B cell (primary cell): ENCODE results near the gene TMEM17. TPM values are rescaled to one million over a fixed set of nuclear protein-coding genes. Genes with fewer than 3 reads are reported as not detected.

Experiments
- ATAC-seq: fragments of 200-7000 bp; cut with Tn5 transposase; one replicate; pipeline ENCODE4 v1.10.0; 2021; ENCODE audit warnings: low read depth, mild to moderate bottlenecking, moderate number of reproducible peaks, moderate library complexity
- CTCF ChIA-PET: fragments of 350-600 bp; sonication (Branson Sonifier 250); formaldehyde crosslinking; loops from one replicate; lab custom pipeline; 2021; ENCODE audit warnings: antibody characterized with exemption, inconsistent platforms; lab: Charles Lee
- POLR2A ChIA-PET: fragments of 350-600 bp; sonication (Branson Sonifier 250); formaldehyde crosslinking; loops from one replicate; lab custom pipeline; 2021; ENCODE audit warnings: antibody characterized with exemption; lab: Charles Lee
- DNase-seq: peaks from one replicate; pipeline ENCODE4 v3.0.0; 2013
- H2AFZ ChIP-seq: 2 replicates; pipeline ENCODE4 v1.6.1; 2012; ENCODE audit warnings: mild to moderate bottlenecking, low read depth, low read length; ENCODE audit not compliant: insufficient read depth, poor library complexity, severe bottlenecking
- H3K27ac ChIP-seq, 2 donors: 1 replicate in 1 of 2; 2 replicates in 1 of 2; pipeline ENCODE4 v1.5.1; 2012 to 2013; ENCODE audit warnings: low read length in 2 of 2, mild to moderate bottlenecking in 2 of 2, moderate library complexity in 1 of 2
- H3K27me3 ChIP-seq, 4 experiments: fragments of 200-600 bp in 1 of 4; sonication (generic) in 1 of 4; replicated peaks in 1 of 4; 1 replicate in 2 of 4; 2 replicates in 2 of 4; pipeline versions ENCODE4 v1.6.1 to v1.7.0; 2013 to 2016; ENCODE audit warnings: low read length in 3 of 4, mild to moderate bottlenecking in 2 of 4, mixed read lengths in 1 of 4, moderate library complexity in 1 of 4; ENCODE audit not compliant: insufficient read depth in 4 of 4, control insufficient read depth in 3 of 4; ENCODE audit errors: control extremely low read depth in 1 of 4
- H3K36me3 ChIP-seq, 2 experiments: replicated peaks in 1 of 2; 1 replicate in 1 of 2; 2 replicates in 1 of 2; pipeline versions ENCODE4 v1.6.1 to v1.7.1; 2013; ENCODE audit warnings: low read length in 1 of 2; ENCODE audit not compliant: insufficient read depth in 2 of 2, control insufficient read depth in 1 of 2; ENCODE audit errors: control extremely low read depth in 1 of 2, extremely low read depth in 1 of 2
- H3K4me1 ChIP-seq, 2 donors: fragments of 200-600 bp in 1 of 2; sonication (generic) in 1 of 2; 1 replicate in 1 of 2; 2 replicates in 1 of 2; pipeline versions ENCODE4 v1.5.1 to v1.6.1; 2013 to 2017; ENCODE audit warnings: low read length in 2 of 2; ENCODE audit not compliant: control insufficient read depth in 2 of 2, insufficient read depth in 2 of 2
- H3K4me2 ChIP-seq: replicated peaks from 2 replicates; pipeline ENCODE3; 2012; ENCODE audit warnings: mild to moderate bottlenecking, low read depth, low read length; ENCODE audit not compliant: poor library complexity, severe bottlenecking
- H3K4me3 ChIP-seq, 5 experiments: fragments of 200-600 bp in 1 of 5; sonication (generic) in 1 of 5; 1 replicate in 3 of 5; 2 replicates in 2 of 5; pipeline versions ENCODE4 v1.5.1 to v1.7.0; 2011 to 2016; ENCODE audit warnings: low read length in 4 of 5, mild to moderate bottlenecking in 4 of 5, low read depth in 2 of 5, control low read depth in 1 of 5, moderate library complexity in 1 of 5; ENCODE audit not compliant: insufficient read depth in 1 of 5; ENCODE audit errors: control extremely low read depth in 1 of 5, extremely low read depth in 1 of 5
- H3K79me2 ChIP-seq: fragments of 200-600 bp; sonication (generic); one replicate; pipeline ENCODE4 v1.6.0; 2016; ENCODE audit warnings: low read length; ENCODE audit not compliant: control insufficient read depth, insufficient read depth
- H3K9ac ChIP-seq: fragments of 200-600 bp; sonication (generic); 2 replicates; pipeline ENCODE4 v1.6.1; 2017; ENCODE audit warnings: mild to moderate bottlenecking, low read length, moderate library complexity
- H3K9me3 ChIP-seq, 3 donors: one replicate each; pipeline versions ENCODE4 v1.6.1 to v1.7.1; 2013; ENCODE audit warnings: low read length in 2 of 3; ENCODE audit not compliant: control insufficient read depth in 2 of 3, insufficient read depth in 1 of 3; ENCODE audit errors: control extremely low read depth in 1 of 3
- H4K20me1 ChIP-seq: 2 replicates; pipeline ENCODE4 v1.6.0; 2012; ENCODE audit warnings: mild to moderate bottlenecking, low read length; ENCODE audit not compliant: insufficient read depth, control insufficient read depth, poor library complexity, severe bottlenecking
- H3K27ac Mint-ChIP-seq: one replicate; pipeline ENCODE4 v1.8.0; 2021; ENCODE audit warnings: mixed read lengths
- H3K27me3 Mint-ChIP-seq: one replicate; pipeline ENCODE4 v1.8.0; 2021; ENCODE audit warnings: mixed read lengths
- H3K4me1 Mint-ChIP-seq: one replicate; pipeline ENCODE4 v1.8.0; 2021; ENCODE audit warnings: mixed read lengths
- H3K4me3 Mint-ChIP-seq: one replicate; pipeline ENCODE4 v1.8.0; 2021; ENCODE audit warnings: mixed read lengths
- H3K9me3 Mint-ChIP-seq: one replicate; pipeline ENCODE4 v1.8.0; 2022; ENCODE audit warnings: mixed read lengths; ENCODE audit not compliant: insufficient read depth
- EZH2 ChIP-seq: IDR thresholded peaks from 2 replicates; pipeline ENCODE4 v1.6.1; 2012; ENCODE audit warnings: borderline replicate concordance, low read depth, mild to moderate bottlenecking, moderate library complexity, low read length; ENCODE audit not compliant: insufficient read depth, poor library complexity, severe bottlenecking
- WGBS: methylation state at CpG from one replicate; pipeline ENCODE4 v1.1.5; 2013; ENCODE audit warnings: missing lambda C conversion rate; ENCODE audit not compliant: insufficient coverage; 5-methylcytosine and 5-hydroxymethylcytosine counted together
- intact Hi-C: fragments of 100-400 bp; cut with micrococcal nuclease; formaldehyde crosslinking; loops from one replicate; pipeline ENCODE4 v1.10.0; 2022
- polyA plus RNA-seq: library from polyadenylated mRNA; depleted of rRNA; stranded (reverse); fragments of >200 nt; gene quantifications from 2 replicates; pipeline ENCODE4 v1.2.3, GENCODE V29; 2012
- total RNA-seq, 2 donors: library from RNA; stranded (reverse); fragments of 120-200 nt in 1 of 2; gene quantifications; 1 replicate in 1 of 2; 2 replicates in 1 of 2; pipeline versions ENCODE4 v1.2.3 to v1.2.4, GENCODE V29; 2013 to 2022
- TF ChIP-seq, protein P1 (sequence below): fragments of 200-600 bp; IDR thresholded peaks from one replicate; pipeline ENCODE4 v1.8.0; 2022; ENCODE audit warnings: antibody characterized with exemption, mild to moderate bottlenecking

TMEM17 gene
- total and polyA plus RNA-seq, 2 donors (not counting 1 experiment from before 2014, with no cell fraction given) = not detected

DNA sequence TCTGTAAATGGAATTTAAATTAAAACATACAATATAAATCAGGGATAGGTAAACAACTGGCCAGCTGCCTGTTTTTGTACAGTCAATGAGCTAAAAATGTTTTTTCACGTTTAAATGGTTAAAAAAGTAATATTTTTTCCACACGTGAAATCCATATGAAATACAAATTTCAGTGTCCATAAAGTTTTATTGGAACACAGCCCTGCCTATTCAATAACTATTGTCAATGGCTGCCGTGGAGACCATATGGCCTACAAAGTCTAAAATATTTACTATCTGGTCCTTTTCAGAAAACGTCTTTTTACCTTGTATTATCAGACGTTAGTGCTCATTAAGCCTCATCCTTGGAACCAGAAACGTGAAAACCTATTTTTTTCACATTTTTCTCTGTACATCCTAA, 1.3 kb downstream of the TMEM17 start:
- CTCF ChIA-PET = no interaction called here
- Histone ChIP-seq H3K27ac (no peak overlapping the region), H3K4me3 (no peak overlapping the region), H4K20me1 (no peaks in the 10 kb centered on the region), H3K4me2 (no peak overlapping the region), H3K79me2 (no peaks in the 10 kb centered on the region), H2AFZ (no peak overlapping the region), H3K36me3 (no peaks in the 10 kb centered on the region), H3K4me1 (peaks cover 4 to 7% of the 10 kb centered on the region in 2 donors), H3K9ac (no peak overlapping the region), H3K27me3 (peaks cover 0 to 5% (median 3%) of the 10 kb centered on the region in 4 experiments), H3K9me3 (no peaks in the 10 kb centered on the region)
- POLR2A ChIA-PET = no interaction called here
- H3K4me1 Mint-ChIP-seq = peaks cover 7% of the 10 kb centered on the region
- no peak overlapping the region for H3K4me3 Mint-ChIP-seq
- no peak overlapping the region for H3K27ac Mint-ChIP-seq
- ATAC-seq = no peak
- H3K27me3 Mint-ChIP-seq = peaks cover 23% of the 10 kb centered on the region
- intact Hi-C loops = no loop called here
- TF ChIP-seq, protein P1, sequence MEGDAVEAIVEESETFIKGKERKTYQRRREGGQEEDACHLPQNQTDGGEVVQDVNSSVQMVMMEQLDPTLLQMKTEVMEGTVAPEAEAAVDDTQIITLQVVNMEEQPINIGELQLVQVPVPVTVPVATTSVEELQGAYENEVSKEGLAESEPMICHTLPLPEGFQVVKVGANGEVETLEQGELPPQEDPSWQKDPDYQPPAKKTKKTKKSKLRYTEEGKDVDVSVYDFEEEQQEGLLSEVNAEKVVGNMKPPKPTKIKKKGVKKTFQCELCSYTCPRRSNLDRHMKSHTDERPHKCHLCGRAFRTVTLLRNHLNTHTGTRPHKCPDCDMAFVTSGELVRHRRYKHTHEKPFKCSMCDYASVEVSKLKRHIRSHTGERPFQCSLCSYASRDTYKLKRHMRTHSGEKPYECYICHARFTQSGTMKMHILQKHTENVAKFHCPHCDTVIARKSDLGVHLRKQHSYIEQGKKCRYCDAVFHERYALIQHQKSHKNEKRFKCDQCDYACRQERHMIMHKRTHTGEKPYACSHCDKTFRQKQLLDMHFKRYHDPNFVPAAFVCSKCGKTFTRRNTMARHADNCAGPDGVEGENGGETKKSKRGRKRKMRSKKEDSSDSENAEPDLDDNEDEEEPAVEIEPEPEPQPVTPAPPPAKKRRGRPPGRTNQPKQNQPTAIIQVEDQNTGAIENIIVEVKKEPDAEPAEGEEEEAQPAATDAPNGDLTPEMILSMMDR = no peak
- no peak for TF ChIP-seq EZH2
- no peak for DNase-seq
- 96% methylated on average over 4 of the region's 6 CpGs for WGBS
- no peaks in the 10 kb centered on the region for H3K9me3 Mint-ChIP-seq

DNA sequence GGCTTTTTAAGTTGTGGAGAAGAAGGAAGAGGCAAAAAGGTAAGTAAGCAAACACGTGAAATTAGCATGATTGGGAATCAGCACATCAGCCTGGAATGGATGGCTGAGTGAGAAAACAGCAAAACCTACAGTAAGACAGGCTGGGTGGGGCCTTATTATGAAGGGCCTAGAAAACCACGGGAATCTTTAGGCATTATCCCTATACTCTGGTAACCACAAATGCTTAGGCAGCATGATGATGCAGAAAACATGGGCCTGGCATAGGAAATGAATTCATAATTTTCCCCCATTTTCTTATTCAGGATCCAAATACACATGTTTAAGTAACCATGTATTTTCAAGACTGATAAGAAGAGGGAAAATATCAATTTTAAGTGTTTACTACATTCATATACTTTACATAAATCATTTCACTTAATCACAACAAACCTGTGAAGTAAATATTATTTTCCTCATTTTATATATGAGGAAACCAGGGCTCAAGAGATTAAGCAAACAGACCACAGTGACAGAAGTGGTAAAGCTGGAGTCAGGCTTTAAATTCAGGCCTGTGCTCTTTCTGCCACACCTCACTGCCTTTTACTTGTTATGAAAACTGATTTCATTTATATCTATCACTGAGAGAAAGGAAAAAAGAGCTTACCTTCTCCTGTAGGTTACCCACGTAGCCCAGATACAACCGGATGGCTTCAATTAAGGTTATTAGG, 4.0 kb downstream of the TMEM17 start:
- no peaks in the 10 kb centered on the region for H3K9me3 ChIP-seq
- Mint-ChIP-seq H3K27ac (no peak overlapping the region), H3K9me3 (no peaks in the 10 kb centered on the region), H3K27me3 (peaks cover 9% of the 10 kb centered on the region), H3K4me1 (peaks cover 7% of the 10 kb centered on the region), H3K4me3 (no peak overlapping the region)
- H3K9ac ChIP-seq = no peak overlapping the region
- no peaks in the 10 kb centered on the region for H3K36me3 ChIP-seq
- CTCF ChIA-PET = no interaction called here
- ATAC-seq = no peak
- POLR2A ChIA-PET = interaction anchor here (0.6 kb wide), 1 partner anchor 589 kb away, joined by 4 read pairs; no protein-coding TSS in a partner anchor
- DNase-seq = no peak
- no peak overlapping the region for H3K4me3 ChIP-seq
- H3K79me2 ChIP-seq = no peaks in the 10 kb centered on the region
- H3K27ac ChIP-seq = no peak overlapping the region
- 80% methylated on average over 1 of the region's 4 CpGs for WGBS
- no peak overlapping the region for H2AFZ ChIP-seq
- H4K20me1 ChIP-seq = no peaks in the 10 kb centered on the region
- no peak for TF ChIP-seq EZH2
- TF ChIP-seq, protein P1 = no peak
- peaks cover 0 to 5% (median 2%) of the 10 kb centered on the region in 4 experiments for H3K27me3 ChIP-seq
- intact Hi-C loops = no loop called here
- H3K4me2 ChIP-seq = no peak overlapping the region
- peaks cover 4 to 7% of the 10 kb centered on the region in 2 donors for H3K4me1 ChIP-seq
